Cardiac muscle cell (in vitro differentiated cells and primary cell): ENCODE results near the gene SYT15. TPM values are rescaled to one million over a fixed set of nuclear protein-coding genes. Genes with fewer than 3 reads are reported as not detected.
A peak's percentile ranks its signal among the peaks of the same experiment; 100 is the strongest.

Source experiments
- DNase-seq, 2 donors: peaks; one replicate each; pipeline versions ENCODE4 v3.0.0 to v3.0.0-alpha.2; 2010 to 2017; ENCODE audit warnings: low read depth in 1 of 2, low spot score in 1 of 2
- H3K27ac ChIP-seq: fragments of 200-600 bp; sonication (generic); 2 replicates; pipeline ENCODE4 v1.5.1; 2016
- H3K27me3 ChIP-seq: fragments of 200-600 bp; sonication (generic); 2 replicates; pipeline ENCODE4 v1.6.0; 2016; ENCODE audit warnings: control low read depth
- H3K36me3 ChIP-seq: fragments of 200-600 bp; sonication (generic); 2 replicates; pipeline ENCODE4 v1.5.1; 2016; ENCODE audit warnings: control low read depth
- H3K4me1 ChIP-seq: fragments of 200-600 bp; sonication (generic); 2 replicates; pipeline ENCODE4 v1.8.1; 2017; ENCODE audit warnings: low read depth, mild to moderate bottlenecking, mixed run types
- H3K4me3 ChIP-seq: fragments of 200-600 bp; sonication (generic); 2 replicates; pipeline ENCODE4 v1.5.1; 2016; ENCODE audit warnings: mild to moderate bottlenecking
- H3K9me3 ChIP-seq: fragments of 200-600 bp; sonication (generic); 2 replicates; pipeline ENCODE4 v1.5.1; 2017; ENCODE audit warnings: low read depth, mild to moderate bottlenecking, control low read depth
- CTCF ChIP-seq: IDR thresholded peaks from 2 replicates; pipeline ENCODE4 v1.5.1; 2012; ENCODE audit warnings: low read depth, mild to moderate bottlenecking, low read length
- polyA plus RNA-seq: library from polyadenylated mRNA; unstranded; fragments of >200 nt; fragmentation: Nextera tagmentation; extraction: Ambion mirVana; gene quantifications from 2 replicates; pipeline ENCODE4 v1.2.1, GENCODE V29; 2016
- total RNA-seq: library from RNA; depleted of rRNA; stranded (reverse); fragments of >200 nt; gene quantifications from 2 replicates; pipeline ENCODE4 v1.2.3, GENCODE V29; 2016

SYT15 gene
- total and polyA plus RNA-seq, 2 experiments from 2014 or later, result 0.27 to 0.71 TPM

DNA sequence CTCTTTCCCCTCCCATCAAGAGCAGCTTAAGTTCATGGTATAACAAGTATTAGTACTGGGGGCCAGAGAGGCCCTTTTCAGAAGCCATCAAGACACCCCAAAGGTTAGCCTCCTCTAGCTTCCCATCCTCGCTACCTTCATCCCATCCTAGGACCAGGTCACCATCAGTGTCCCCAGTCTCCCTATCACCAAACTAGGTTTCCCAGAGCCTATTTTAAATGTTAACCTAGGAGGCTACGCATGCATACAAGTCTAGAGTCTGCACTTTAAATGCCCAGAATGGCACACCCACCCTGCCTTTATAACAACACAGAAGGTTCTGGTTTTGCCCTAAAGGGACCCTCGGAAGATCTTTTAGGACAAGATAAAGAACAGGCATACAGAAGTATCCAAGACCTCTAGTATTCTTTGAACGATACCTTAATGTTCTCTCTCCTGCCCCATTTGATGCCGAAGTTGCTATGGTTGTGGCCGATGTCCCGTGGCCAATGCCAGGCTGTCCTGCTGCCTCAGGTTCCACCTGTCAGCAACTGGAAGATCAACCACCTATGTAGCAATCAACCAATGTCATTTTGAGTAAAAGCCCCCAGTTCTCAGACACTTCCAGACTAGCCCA, 24.7 kb upstream of the SYT15 start:
- Histone ChIP-seq H3K27ac (no peak overlapping the region), H3K27me3 (peaks cover 46% of the 10 kb centered on the region), H3K4me3 (no peak overlapping the region), H3K36me3 (no peaks in the 10 kb centered on the region), H3K4me1 (no peaks in the 10 kb centered on the region), H3K9me3 (no peaks in the 10 kb centered on the region)
- DNase-seq, result no peak
- no peak for TF ChIP-seq CTCF

- no peaks in the 10 kb centered on the region for H3K36me3 ChIP-seq
- no peak overlapping the region for H3K27ac ChIP-seq
- no peaks in the 10 kb centered on the region for H3K4me1 ChIP-seq
- no peaks in the 10 kb centered on the region for H3K9me3 ChIP-seq
- DNase-seq, result no peak
- no peak for TF ChIP-seq CTCF
- H3K27me3 ChIP-seq, result peaks cover 57% of the 10 kb centered on the region
- no peak overlapping the region for H3K4me3 ChIP-seq
Observed at GRCh38 chr10:46555366-46555712, 23.6 kb upstream of the SYT15 start.

DNA sequence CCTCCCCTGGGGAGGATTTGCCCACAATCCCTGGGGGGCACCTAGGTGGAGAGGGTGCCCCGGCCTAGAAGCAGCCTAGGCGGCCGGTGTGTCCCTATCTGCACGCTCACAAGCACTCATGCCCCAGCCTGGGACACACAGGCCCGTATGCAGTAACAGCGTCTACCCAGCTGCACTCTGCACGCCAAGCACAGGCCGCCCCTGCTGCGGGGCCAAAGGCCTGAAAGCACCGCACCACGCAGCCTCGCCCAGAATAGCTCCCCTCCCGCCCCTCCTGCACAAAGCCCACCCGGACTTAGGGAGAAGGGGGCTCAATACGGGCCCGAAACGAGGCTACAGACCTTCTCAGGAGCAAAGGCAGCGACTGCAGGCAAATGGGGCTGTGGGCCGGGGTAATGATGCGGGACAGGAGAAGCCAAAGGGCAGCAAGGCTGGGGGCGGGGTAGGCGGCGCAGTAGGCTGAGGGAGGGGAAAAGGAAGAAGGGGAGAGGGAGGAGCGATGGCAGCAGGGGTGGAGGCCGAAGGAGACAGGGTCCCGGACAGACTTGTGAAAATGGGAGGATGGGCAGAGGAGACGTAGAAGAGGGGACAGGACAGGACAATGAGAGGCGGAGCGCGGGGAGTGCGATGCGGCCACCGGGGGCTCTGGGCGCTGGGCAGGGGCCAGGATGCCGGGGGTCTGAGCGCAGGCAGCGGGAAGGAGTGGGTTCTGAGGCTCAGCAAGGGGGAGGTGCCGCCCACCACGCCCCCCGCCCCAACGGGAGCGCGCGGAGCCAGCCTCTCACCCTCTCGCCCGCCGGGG, 23.0 kb upstream of the SYT15 start:
- DNase-seq, result peak in 1 of 2 donors; percentile 37
- Histone ChIP-seq H3K9me3 (no peaks in the 10 kb centered on the region), H3K27ac (no peak overlapping the region), H3K36me3 (no peaks in the 10 kb centered on the region), H3K4me3 (peak overlapping the region; percentile 52), H3K4me1 (no peaks in the 10 kb centered on the region), H3K27me3 (peaks cover 63% of the 10 kb centered on the region)
- no peak for TF ChIP-seq CTCF

GRCh38 chr10:46556515-46557318, 22.2 kb upstream of the SYT15 start, which contains the start of gene GPRIN2:
GPRIN2 (minus strand) TSS chr10:46556658; CDS start chr10:46550736, 5,922 bp downstream.
- no peak for TF ChIP-seq CTCF
- Histone ChIP-seq H3K36me3 (no peaks in the 10 kb centered on the region), H3K4me1 (no peaks in the 10 kb centered on the region), H3K27ac (no peak within 1 kb of the TSS), H3K4me3 (peak within 1 kb of the TSS; percentile 52), H3K9me3 (no peaks in the 10 kb centered on the region), H3K27me3 (peaks cover 67% of the 10 kb centered on the region)
- peak in 1 of 2 donors; percentile 47 for DNase-seq

DNA sequence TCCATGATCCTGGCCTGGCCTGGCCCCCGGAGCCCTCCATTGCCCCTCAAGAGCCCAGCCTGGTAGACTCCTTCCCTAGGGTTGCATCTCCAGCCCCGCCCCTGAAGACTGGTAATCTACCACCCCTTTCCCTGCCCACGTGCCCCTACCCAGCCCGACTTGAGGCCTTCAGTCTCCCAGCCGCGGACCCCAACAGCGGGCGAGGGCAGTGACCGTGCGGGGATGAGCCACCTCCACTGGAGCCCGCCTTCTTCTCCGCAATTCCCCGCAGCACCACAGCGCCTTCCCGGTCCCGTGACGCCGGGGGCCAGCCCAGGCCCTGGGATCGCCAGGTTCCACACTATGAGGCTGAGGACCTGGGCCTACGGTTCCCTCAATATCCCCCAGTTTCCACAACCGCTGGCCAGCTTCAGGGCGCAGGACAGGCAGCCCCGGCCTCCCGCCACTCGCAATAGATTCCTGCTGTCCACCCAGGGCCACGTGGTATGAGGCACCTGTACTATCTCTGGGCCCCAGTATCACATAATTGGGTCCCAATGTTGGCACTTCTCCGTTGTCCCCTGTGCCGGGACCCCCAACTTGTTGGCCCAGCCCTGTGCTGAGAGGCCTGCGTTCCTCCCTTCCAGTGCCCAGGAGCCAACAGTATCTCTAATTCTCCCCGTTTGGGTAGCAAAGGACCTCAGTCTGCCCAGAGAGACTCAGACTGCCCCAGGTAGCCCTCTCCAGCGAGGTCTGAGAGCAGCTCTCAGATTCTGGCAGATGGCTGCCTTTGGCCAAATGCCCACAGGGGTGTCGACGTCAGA, 21.4 kb upstream of the SYT15 start:
- Histone ChIP-seq H3K27ac (no peak overlapping the region), H3K36me3 (no peaks in the 10 kb centered on the region), H3K4me1 (no peaks in the 10 kb centered on the region), H3K4me3 (no peak overlapping the region), H3K9me3 (no peaks in the 10 kb centered on the region), H3K27me3 (peaks cover 67% of the 10 kb centered on the region)
- no peak for TF ChIP-seq CTCF
- no peak for DNase-seq
